HG02763 (cell line): Measurements from ENCODE around the gene SFXN5.

Experiments used
- ATAC-seq: cut with Tn5 transposase; IDR thresholded peaks from one replicate; pipeline ENCODE4 v1.9.1; 2021; ENCODE audit warnings: mild to moderate bottlenecking, moderate library complexity; ENCODE audit not compliant: unreplicated experiment

The SFXN5 gene

GRCh38 chr2:73021371-73022010 is 50.0 kb downstream of the SFXN5 start:
- no peak for ATAC-seq

- no peak for ATAC-seq
Measured at GRCh38 chr2:73020657-73021370, 50.7 kb downstream of the SFXN5 start.

GRCh38 chr2:73020306-73020656 is 51.2 kb downstream of the SFXN5 start:
- ATAC-seq: no peak

GRCh38 chr2:73018188-73018825 is 53.2 kb downstream of the SFXN5 start:
- ATAC-seq: no peak

GRCh38 chr2:73013936-73014335 is 57.6 kb downstream of the SFXN5 start:
- no peak for ATAC-seq

- ATAC-seq: no peak
Measured at GRCh38 chr2:73009177-73009839, 62.2 kb downstream of the SFXN5 start.

GRCh38 chr2:73008766-73009135 is 62.8 kb downstream of the SFXN5 start:
- no peak for ATAC-seq

GRCh38 chr2:73007991-73008765 is 63.3 kb downstream of the SFXN5 start:
- ATAC-seq: no peak

GRCh38 chr2:73006969-73007710 is 64.4 kb downstream of the SFXN5 start:
- ATAC-seq: no peak

GRCh38 chr2:73004889-73005596 is 66.5 kb downstream of the SFXN5 start:
- no peak for ATAC-seq

- no peak for ATAC-seq
Measured at GRCh38 chr2:73004466-73004865, 67.0 kb downstream of the SFXN5 start.

GRCh38 chr2:73003027-73003426 is 68.5 kb downstream of the SFXN5 start:
- ATAC-seq: no peak

- ATAC-seq: no peak
Measured at GRCh38 chr2:73000808-73001570, 70.5 kb downstream of the SFXN5 start.

- ATAC-seq: no peak
Measured at GRCh38 chr2:72999729-73000725, 71.5 kb downstream of the SFXN5 start.

- no peak for ATAC-seq
Measured at GRCh38 chr2:72998724-72999123, 72.8 kb downstream of the SFXN5 start.

- no peak for ATAC-seq
Measured at GRCh38 chr2:72998234-72998651, 73.3 kb downstream of the SFXN5 start.

- no peak for ATAC-seq
Measured at GRCh38 chr2:72996117-72996502, 75.4 kb downstream of the SFXN5 start.
